PFSK-1 (cell line): Measurements from ENCODE around the gene PTPRK.

Source experiments
- FOXP2 ChIP-seq: optimal IDR thresholded peaks from 2 replicates; pipeline ENCODE3; 2011; ENCODE audit warnings: borderline replicate concordance, control low read depth, inconsistent platforms; ENCODE audit not compliant: insufficient read depth; ENCODE audit errors: extremely low read length, extremely low read depth
- POLR2AphosphoS5 ChIP-seq: IDR thresholded peaks from 2 replicates; pipeline ENCODE4 v1.6.1; 2012; ENCODE audit warnings: low read depth, mild to moderate bottlenecking, control low read depth, low read length, moderate library complexity
- SIN3A ChIP-seq: IDR thresholded peaks from 2 replicates; pipeline ENCODE4 v1.6.1; 2012; ENCODE audit warnings: mild to moderate bottlenecking, low read length, moderate library complexity, borderline replicate concordance; ENCODE audit not compliant: insufficient read depth
- TAF1 ChIP-seq: IDR thresholded peaks from 2 replicates; pipeline ENCODE4 v1.6.1; 2012; ENCODE audit warnings: low read length, control low read depth, borderline replicate concordance; ENCODE audit not compliant: insufficient read depth
- TF ChIP-seq, protein P1 (sequence below), 2 experiments: IDR thresholded peaks; 2 replicates each; pipeline versions ENCODE4 v1.6.1 to v1.8.0; 2011 to 2012; ENCODE audit warnings: low read depth in 2 of 2, low read length in 2 of 2, control low read depth in 1 of 2, inconsistent platforms in 1 of 2, mild to moderate bottlenecking in 1 of 2, moderate library complexity in 1 of 2; ENCODE audit not compliant: insufficient read depth in 1 of 2

DNA sequence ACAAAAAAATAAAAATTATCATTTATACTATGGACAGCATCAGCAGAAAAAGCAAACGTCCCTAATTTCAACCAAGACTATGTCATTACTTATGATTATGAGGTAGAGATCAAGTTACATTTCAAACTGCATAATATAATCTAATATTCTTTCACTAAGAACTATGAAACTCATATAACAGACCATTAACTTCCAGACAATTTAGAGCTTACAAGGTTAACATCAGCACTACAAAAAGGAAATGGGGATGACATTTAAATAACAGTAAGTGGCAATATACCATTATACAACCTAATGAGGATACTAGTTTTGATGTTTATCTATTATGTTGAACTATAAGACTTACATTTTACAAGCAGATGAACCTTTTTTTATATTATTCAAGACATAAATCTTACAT is 358.6 kb downstream of the PTPRK start:
- TF ChIP-seq, protein P1, sequence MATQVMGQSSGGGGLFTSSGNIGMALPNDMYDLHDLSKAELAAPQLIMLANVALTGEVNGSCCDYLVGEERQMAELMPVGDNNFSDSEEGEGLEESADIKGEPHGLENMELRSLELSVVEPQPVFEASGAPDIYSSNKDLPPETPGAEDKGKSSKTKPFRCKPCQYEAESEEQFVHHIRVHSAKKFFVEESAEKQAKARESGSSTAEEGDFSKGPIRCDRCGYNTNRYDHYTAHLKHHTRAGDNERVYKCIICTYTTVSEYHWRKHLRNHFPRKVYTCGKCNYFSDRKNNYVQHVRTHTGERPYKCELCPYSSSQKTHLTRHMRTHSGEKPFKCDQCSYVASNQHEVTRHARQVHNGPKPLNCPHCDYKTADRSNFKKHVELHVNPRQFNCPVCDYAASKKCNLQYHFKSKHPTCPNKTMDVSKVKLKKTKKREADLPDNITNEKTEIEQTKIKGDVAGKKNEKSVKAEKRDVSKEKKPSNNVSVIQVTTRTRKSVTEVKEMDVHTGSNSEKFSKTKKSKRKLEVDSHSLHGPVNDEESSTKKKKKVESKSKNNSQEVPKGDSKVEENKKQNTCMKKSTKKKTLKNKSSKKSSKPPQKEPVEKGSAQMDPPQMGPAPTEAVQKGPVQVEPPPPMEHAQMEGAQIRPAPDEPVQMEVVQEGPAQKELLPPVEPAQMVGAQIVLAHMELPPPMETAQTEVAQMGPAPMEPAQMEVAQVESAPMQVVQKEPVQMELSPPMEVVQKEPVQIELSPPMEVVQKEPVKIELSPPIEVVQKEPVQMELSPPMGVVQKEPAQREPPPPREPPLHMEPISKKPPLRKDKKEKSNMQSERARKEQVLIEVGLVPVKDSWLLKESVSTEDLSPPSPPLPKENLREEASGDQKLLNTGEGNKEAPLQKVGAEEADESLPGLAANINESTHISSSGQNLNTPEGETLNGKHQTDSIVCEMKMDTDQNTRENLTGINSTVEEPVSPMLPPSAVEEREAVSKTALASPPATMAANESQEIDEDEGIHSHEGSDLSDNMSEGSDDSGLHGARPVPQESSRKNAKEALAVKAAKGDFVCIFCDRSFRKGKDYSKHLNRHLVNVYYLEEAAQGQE (IDR thresholded peaks at IDR 0.05; ENCODE audit: insufficient read depth in 1 of 2, low read depth in 2 of 2, low read length in 2 of 2) = no peak
- no peak for TF ChIP-seq SIN3A
- no peak for TF ChIP-seq POLR2AphosphoS5
- TF ChIP-seq TAF1 = no peak
- no peak for TF ChIP-seq FOXP2
